DOHH2 (cell line): ENCODE data around the gene TTC23.

Experiments
- EZH2phosphoT487 ChIP-seq: fragments of 200-600 bp; sonication (generic); IDR thresholded peaks from 2 replicates; pipeline ENCODE4 v1.6.1; 2017; ENCODE audit warnings: borderline replicate concordance, mild to moderate bottlenecking, antibody characterized with exemption, low read length, moderate library complexity, mixed read lengths
- TF ChIP-seq, protein P1 (sequence below): fragments of 200-600 bp; sonication (generic); IDR thresholded peaks from one replicate; pipeline ENCODE4 v1.5.1; 2014; ENCODE audit warnings: antibody characterized with exemption, mild to moderate bottlenecking, low read depth, low read length; ENCODE audit not compliant: poor library complexity, severe bottlenecking

DNA sequence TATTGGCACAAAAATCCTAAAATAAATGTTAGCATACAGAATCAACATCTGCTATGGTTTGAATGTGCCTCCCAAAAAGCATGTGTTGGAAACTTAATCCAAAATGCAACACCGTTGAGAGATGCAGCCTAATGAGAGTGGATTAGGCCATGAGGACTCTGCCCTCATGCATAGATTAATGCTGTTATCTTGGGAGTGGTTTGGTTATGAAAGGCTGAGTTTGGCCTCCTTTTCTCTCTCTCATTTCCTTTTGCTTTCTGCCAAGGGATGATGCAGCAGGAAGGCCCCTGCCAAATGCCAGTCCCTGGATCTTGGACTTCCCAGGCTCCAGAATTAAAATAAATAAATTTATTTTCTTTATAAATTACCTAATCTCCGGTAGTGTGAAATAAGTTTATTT, 95.1 kb downstream of the TTC23 start:
- TF ChIP-seq, protein P1, sequence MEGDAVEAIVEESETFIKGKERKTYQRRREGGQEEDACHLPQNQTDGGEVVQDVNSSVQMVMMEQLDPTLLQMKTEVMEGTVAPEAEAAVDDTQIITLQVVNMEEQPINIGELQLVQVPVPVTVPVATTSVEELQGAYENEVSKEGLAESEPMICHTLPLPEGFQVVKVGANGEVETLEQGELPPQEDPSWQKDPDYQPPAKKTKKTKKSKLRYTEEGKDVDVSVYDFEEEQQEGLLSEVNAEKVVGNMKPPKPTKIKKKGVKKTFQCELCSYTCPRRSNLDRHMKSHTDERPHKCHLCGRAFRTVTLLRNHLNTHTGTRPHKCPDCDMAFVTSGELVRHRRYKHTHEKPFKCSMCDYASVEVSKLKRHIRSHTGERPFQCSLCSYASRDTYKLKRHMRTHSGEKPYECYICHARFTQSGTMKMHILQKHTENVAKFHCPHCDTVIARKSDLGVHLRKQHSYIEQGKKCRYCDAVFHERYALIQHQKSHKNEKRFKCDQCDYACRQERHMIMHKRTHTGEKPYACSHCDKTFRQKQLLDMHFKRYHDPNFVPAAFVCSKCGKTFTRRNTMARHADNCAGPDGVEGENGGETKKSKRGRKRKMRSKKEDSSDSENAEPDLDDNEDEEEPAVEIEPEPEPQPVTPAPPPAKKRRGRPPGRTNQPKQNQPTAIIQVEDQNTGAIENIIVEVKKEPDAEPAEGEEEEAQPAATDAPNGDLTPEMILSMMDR, result no peak
- TF ChIP-seq EZH2phosphoT487, result no peak
